RPMI7951 (cell line): ENCODE data around the gene MYOD1. TPM values are rescaled to one million over a fixed set of nuclear protein-coding genes. Genes with fewer than 3 reads are reported as not detected.

Experiments used
- DNase-seq: peaks from one replicate; pipeline ENCODE4 v3.0.0-alpha.2; 2012; ENCODE audit warnings: low read depth
- total RNA-seq: library from RNA; depleted of rRNA; stranded (reverse); fragments of >200 nt; shearing (Covaris generic); gene quantifications from 2 replicates; pipeline ENCODE4 v1.2.3, GENCODE V29; 2014; rRNA removed

The MYOD1 gene
- total RNA-seq, result 0.72 TPM in 1 of 2 replicates, not detected in the other

DNA sequence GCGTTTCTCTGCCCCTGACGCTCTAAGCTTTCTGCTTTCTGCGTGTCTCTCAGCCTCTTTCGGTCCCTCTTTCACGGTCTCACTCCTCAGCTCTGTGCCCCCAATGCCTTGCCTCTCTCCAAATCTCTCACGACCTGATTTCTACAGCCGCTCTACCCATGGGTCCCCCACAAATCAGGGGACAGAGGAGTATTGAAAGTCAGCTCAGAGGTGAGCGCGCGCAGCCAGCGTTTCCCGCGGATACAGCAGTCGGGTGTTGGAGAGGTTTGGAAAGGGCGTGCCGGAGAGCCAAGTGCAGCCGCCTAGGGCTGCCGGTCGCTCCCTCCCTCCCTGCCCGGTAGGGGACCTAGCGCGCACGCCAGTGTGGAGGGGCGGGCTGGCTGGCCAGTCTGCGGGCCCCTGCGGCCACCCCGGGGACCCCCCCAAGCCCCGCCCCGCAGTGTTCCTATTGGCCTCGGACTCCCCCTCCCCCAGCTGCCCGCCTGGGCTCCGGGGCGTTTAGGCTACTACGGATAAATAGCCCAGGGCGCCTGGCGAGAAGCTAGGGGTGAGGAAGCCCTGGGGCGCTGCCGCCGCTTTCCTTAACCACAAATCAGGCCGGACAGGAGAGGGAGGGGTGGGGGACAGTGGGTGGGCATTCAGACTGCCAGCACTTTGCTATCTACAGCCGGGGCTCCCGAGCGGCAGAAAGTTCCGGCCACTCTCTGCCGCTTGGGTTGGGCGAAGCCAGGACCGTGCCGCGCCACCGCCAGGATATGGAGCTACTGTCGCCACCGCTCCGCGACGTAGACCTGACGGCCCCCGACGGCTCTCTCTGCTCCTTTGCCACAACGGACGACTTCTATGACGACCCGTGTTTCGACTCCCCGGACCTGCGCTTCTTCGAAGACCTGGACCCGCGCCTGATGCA, at the start of gene MYOD1:
Gene MYOD1 (plus strand): TSS at position 544 of the 910 bp plus-strand sequence. CDS start 212 bp downstream, at position 756.
- peak; percentile 13 for DNase-seq

DNA sequence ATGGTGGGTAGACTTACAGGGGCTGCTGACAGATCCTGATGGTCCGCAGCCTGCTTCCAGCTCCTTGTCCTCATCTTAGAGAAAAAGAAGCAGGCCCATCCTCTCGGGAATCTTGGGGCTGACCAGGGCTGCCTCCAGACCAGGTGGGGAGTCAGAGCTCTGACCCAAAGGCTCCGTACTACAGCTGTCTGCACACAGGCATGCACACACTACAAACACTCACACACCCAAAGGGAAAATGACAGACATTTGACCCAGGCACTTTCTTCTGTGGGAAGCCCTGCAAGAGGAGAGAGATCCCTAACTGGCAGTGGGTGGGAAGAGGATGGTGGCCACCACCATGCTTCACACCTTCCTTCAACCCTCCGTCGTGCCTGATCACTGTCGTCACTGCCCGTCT, 46.9 kb upstream of the MYOD1 start:
- no peak for DNase-seq

DNA sequence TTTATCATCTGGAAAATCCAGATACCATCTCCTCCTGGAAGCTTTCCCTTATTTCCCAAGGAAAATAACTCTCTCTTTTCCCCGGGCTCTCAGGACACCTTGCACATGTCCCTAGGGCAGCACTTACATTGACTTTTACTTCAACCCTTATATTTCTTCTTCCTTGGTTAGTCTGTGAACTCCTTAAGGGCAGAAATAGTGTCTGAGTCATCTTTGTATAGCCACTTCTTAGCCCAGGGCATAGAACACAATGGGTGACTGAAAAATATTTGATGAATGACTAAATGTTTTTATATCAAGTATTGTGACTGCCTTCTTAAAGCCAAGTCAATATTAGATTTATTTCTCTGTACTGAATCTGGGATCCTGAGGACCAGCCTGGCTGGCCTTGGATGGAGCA, 45.4 kb upstream of the MYOD1 start:
- peak; percentile 50 for DNase-seq

DNA sequence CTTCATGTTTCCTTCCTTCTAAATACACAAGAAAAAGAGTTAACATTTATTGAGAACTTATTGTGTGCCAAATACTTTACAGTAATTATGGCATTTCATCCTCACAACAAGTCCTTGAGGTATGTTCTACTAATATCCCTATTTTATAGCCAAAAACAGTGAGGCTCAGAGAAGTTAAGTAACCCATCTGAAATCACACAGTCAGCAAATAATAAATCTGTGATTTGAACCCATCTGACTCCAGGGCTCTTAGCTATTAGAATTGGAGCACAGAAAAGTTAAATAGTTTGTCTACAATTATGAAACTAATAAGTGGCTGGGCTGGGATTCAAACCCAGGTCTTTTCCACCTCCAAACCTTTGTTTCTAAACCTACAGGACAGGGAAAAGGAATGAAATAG, 36.5 kb upstream of the MYOD1 start:
- no peak for DNase-seq

DNA sequence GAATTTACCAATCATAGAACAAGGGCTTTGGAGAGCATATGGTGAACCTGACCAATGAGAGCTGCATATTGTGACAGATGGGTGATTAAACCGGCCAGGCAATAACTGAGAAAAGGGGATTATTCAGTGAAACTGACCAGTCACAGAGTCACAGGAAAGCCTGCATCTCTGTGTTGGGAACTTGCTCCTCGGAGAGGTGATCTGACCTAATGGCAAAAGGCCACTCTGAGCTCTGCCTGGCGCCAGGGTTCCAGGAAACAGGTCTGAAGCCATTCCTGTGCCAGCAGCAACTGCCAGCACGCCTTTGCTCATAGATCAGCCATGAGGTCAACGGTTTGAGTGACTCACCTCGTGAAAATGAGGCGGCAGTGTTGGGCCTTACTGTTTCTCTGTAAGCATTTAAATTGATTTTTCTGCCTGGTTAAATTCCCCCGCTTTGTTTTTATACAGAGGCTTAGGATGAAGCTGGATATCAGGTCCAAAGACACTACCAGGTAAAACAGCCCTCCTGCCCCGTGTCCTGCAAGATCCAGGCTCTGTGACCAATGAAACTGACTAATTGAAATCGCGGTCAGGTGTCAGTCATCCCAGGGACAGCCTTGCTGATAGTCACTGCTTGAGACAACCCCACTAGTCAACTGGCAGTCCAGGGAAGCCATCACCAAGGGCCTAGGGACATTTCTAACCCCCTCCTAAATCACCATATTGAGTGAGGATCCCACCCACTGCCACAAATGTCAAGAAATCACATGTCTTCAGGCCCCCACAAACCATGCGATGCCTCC, 35.8 kb upstream of the MYOD1 start:
- peak; percentile 88 for DNase-seq

DNA sequence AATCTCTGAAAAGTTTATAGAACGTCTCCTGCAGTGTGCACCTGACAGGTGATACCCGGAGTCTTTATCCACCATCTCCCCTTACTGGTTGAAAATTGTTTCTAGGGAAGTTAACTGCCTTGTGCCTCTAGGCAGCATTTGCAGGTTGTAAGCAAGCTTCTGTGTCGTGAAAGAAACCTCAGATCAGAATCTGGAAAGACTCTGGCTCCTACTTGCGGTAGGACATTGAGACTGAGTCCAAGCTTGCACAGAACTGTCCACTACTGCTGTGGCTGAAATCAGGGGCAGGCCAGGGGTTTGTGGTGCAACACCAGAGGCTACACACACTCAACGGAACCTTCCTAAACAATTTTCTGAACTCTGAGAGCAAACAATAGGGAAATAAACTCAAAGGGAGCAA, 34.8 kb upstream of the MYOD1 start:
- peak; percentile 13 for DNase-seq

DNA sequence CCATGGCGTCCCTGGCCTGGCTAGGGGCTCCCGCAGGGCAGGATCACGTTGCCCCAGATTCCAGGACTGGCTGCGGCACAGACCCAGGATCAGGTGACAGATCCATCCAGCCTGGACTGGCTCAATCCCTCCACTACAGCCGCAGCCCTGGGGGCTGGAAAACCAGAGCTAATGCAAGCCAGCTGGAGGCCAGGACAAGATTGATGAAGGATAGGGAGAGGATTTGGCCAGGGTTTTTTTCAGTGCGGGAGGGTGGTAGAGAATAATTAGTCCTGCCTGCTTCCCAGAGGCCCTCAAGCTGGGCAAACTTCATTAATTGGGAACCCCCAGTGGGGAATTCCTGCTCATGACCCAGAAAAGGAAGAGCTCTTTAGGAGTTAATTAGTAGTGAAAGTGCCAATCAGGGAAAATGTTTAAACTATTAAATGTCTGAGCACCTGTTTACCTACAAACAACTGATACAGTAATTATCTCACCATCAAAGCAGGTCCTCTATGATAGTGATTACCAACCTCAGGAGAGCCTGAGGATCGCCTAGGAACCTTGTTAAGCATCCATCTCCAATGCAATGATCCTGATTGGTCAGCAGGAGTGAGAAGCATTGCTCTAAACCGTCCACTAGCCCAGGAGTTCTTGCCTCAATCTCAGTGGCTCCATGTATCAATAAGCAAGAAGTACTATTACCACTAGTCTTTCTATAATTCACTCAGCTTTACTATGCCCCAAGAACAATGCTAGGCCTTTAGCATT, 33.0 kb upstream of the MYOD1 start:
- peak; percentile 91 for DNase-seq

DNA sequence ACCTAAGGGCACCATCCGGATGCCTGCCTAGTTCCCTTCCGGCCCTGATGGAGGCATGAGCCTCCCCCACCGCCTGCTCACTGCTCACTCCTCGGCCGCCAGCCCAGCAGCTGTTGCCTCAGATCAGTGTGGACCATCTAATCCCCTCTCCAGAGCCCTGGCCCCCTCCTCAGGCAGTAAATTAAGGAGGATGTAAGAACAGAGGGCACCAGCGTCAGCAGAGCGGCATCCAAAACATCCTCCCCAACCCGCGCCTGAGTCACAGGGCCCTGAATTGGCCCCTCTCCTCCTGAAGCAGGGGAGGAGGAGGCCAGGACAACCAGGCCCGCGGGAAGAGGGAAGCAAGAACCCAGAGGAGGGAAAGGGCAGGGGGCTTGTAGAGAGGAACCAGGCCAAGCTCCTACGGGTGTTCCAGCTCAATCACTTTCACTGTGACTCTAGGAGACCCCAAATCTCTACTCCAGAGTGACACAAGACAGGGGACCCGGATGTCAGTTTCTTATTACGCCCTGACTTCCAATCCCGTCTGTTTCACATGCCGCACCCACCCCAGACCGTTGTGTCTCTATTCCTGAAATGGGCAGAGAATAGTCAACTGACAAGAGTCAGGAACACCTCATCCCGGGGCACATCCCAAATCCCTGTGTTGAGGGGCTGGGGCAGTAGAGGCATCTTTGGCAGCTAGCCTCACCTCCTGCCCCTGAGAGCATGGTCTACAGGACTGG, 31.3 kb upstream of the MYOD1 start:
- DNase-seq, result peak; percentile 47

DNA sequence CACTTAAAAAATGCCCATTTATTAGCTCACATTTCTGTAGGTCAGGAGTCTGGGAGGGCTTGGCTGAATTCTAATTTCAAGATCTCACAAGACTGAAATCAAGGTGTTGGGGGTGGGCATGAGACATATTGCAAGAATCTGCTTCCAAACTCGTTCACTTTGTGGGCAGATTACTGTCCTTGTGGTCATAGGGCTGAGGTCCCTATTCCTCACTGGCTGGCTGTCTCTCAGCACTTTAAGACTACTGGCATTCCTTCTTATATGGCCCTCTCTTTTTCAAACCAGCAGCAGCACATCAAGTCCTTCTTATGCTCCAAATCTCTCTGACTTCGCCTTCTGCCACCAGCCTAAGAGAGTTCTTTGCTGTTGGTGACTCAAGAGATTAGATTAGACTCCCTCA, 27.8 kb upstream of the MYOD1 start:
- DNase-seq, result no peak

DNA sequence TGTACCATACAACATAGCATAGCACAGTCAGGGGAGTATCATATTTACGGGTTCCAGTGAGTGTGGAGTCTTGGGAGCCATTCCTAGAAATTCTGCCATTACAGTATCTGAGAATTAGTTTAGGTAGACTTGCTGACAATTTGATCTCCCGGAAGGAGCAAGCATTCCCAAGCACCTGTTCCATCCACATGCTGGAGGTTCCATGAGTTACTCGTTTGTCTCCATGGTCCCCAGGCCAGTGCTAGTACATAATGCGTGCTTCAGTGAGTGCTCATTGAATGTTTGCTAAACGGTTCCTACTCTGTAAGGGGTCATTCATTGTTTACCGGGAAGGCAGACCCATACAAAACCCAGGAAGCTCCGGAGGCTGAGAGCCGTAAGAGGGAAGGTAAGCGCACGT, 27.4 kb upstream of the MYOD1 start:
- no peak for DNase-seq

DNA sequence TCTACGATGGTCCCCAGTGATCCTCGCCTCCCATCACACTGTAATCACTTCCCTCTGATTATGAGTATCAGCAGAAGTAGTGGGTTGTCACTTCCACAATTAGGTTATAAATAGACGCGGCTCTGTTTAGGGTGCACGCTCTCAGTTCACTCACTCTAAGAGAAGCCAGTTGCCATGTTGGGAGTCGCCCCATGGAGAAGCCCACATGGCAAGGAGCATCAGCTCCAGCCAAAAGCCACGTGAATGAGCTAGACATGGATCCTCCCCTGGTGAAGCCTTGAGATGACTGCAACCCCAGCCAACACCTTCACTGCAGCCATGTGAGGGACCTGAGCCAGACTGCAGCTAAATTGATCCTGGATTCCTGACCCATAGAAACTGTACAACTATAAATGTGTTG, 26.4 kb upstream of the MYOD1 start:
- DNase-seq, result no peak

DNA sequence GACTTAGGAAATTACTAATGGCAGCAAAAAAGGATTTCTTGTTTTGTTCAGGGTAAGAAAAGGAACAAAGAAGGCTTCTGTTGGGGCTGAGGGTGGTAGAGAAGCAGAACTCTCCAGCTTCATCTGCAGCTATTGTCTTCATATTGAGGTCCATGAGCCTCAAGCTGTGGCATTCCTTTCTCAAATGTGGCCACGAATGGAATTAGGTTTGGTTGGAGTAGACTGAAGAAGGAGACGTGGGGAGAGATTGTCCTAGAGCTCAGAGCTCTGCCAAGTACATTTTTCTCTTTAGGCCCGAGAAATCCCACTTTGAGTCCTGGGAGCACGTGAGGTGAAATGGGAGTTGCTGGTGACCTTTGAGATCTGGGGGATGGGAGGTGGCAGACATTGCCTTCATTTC, 25.8 kb upstream of the MYOD1 start:
- no peak for DNase-seq

DNA sequence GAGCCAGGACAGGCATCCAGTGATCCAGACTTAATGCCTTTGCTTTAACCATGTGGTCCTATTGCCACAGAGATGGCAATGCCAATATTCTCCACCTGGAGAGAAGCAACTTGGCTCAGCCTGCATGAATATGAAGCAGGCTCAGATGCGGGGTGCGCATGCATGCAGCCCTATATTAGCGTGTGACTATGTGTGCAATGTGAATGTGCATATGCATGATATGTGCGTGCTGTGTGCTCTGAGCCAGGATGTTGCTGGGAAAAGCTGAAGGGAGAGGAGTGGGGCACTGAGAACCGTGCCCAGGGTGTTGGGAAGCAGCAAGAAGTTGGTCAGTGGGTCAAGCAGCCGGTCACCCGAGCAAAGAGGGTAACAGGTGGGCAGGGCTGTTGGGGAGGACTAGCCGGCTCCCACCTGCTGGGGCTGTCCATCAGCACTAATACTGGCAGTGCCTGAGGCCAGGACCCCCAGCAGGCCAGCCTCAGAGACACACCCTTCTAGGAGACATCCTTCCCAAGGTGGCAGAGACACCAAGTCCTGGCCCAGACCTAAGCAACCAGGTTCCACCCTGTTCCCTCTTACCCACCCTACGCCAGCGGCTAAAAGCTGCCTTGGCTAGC, 24.8 kb upstream of the MYOD1 start:
- no peak for DNase-seq

DNA sequence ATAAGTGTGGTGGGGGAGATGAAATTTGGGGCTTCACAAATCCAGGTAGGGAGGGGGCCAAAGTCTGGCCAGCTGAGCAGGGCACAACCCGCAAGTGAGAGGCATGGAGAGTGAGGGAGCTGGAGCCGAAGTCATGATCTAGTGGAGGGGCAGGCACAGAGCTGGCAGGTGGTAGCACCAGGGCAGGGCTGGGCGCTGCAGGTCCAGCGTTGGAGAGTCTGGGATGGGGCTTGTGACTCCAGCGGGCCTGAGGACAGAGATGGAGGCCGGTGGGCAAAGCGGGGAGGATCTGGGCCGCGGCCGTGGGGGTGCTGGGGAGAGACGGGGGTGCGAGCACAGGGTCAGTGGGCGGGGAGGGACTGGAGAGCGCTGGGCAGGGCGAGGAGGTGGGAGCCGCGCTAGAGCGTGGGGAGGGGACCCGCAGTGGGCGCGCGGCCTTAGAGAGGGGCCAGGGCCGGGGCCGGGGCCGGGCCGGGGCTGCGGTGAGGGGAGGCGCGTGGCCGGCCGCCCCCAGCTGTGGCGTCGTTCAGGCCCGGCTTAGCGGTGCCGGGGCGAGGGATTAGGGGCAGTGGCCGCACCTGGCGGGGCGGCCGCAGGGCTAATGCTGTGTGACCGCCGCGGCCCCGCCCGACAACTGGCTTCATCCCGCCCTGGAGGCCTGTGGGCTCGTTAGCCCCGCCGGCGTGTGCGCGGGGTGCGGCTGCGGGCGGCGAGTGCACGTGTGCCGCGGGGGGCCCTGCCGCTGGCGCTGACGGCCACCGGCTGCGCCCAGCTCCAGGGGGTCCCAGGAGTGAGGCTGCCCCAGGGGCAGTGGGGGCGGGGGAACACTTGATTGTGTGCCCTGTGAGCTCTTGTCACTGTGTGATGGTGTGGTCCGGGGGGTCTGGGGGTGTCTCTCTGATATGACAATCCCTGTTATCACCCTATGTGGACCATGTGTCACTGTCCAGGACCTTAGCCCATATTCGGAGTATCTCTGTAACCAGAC, 23.6 kb upstream of the MYOD1 start:
- DNase-seq, result no peak

DNA sequence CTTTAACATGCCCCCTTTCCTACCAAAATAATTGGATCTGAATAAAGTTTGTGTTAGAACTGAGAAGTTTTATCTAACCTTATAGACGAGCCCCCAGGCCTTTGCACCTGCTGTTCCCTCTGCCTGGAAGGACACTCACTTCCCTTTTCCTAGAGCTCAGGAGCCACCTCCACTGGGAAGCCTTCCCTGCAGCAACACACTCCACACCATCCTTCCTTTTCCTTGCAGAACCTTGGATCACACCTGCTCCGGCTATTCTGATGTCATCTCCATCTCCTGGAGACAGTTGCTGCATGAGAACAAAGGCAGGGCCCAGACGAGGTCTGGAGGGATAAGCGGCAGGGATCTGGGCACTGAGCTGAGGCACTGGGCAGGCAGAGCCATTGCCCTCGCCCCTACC, 22.6 kb upstream of the MYOD1 start:
- no peak for DNase-seq

DNA sequence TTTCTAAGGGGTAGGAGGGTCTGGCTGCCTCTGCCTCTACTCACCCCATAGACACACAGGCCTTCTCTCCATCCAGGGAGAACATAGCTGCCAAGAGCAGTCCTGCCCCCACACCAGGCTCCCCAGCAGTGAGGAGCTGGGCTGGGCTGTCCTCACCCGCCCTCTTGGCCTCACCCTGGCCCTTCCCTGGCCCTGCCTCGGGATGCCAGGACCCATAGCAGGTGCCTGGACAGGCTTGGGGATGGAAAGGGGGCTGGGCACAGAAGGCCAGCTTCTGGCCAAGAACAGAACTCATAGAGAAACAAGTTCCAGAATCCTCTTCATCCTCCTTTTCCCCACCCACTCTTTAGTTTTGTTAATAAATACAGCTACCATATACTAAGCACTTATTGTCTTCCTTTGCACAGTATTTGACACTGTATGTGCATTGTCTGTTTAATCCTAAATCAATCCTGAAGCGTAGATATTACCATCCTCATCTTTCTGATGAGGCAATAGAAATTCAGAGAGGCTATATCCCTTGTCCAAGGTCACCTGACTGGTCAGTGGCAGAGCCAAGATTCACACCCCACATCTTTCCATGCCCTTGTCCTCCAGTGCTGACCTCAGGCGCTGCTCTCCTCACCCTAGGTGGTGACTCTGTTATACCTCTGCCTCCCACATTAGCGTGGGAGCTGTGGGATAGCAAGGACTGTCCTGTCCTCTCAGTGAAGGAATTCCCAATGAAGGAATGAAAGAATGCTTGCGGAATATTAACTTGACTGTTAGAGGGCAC, 22.0 kb upstream of the MYOD1 start:
- no peak for DNase-seq

DNA sequence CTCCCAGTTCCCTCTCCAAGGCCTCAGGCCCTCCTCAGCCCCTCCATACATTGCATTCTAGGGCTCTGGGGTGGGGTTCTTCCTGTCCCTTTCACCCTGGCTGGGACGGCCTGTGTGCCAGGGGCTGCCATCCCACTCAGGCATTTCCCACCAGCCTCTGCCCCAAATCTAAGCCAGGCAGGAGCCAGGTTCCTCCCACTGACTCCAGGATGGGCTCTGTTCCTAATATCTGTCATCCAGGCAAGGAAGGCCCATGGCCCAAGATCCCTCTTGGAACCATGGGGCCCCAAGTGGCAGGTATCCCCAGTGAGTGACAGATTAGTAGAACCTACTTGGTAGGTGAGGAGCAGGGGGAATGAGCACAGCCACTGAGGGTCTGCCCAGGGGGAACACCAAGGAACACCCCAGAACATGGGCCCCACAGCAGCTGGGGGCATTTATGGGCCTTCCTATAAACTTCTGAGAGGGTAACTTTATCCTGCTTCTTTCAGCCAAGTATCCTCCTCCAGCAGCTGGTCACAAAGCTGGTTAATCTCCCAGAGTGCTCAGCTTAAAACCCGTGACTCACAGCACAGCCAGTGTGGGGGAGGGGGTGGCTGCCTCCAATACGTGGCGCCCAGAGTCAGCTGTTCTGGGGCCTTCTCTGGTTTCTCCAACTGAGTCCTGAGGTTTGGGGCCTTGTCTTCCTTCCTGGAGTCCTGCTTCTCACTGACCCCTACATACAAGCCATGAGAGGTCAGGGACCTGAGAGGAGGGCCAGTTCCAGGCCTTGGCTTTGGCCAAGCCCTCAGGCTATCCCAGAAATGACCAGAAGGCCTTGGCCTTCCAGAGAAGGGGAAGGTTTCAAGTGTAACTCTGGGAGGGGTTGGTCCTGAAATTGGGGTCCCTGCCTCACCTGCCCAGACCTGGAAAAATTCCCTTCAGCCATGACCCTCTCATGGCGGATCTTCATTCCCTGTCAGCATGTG, 19.9 kb upstream of the MYOD1 start:
- peak; percentile 48 for DNase-seq

DNA sequence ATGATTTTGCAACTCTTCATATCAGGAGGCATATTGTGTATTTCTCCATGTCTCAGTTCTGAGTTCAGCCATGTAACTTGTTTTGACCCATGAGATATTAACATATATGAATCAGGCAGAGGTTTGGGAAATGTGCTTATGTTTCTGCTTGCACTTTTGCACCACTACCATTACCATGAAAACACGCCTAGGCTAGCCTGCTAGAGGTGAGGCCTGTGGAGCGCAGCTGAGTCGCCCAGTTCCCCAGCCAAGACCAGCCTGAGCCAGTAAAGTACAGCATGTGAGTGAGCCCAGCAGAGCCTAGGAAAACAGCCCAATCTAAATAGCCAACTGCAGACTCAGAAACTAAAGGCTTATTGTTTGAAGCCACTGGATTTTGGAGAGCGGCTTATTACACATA, 18.4 kb upstream of the MYOD1 start:
- DNase-seq, result no peak
